HL-60/S4 (cell line): ENCODE measurements around the gene MOCS3.

Source experiments
- in situ Hi-C: fragments of 300-500 bp; cut with MboI; formaldehyde crosslinking; loops from 2 replicates; pipeline ENCODE4 v1.14.3; 2022; ENCODE audit warnings: low sequenced_read_pairs

MOCS3 gene

GRCh38 chr20:50931306-50932015 is 27.2 kb upstream of the MOCS3 start, which contains the start of gene ADNP:
Gene ADNP, minus strand, starts transcription at chr20:50931437. Its CDS starts 27,441 bp downstream, at chr20:50903996.
- in situ Hi-C loops = no loop called here

- in situ Hi-C loops = no loop called here
Measured at GRCh38 chr20:50932016-50932485, 26.6 kb upstream of the MOCS3 start.

DNA sequence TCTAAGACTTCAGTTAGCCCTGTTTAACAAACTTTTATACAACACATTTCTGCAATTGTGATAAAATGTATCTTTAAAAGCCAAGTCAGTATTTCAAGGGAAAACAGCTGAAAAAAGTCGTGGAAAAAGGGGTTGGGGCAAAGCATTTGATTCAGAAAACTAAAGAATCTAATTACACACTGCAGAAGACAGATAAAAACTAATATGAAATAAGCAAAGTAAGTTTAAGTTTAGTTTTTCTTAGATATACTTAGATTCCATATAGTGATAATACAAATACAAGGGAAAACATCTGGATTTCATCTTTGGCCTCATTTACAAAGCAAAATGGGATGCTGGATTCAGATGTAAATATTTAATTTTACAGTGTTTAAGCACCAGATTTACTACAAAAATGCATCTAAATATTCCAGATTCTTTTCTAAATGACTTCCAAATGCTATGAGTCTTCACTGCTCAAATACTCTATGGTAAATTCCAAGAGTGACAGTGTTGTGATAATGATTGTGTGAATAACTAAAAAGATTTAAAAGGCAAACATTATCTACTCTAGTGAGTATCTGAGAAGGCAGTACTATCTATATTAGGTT is 25.8 kb upstream of the MOCS3 start:
- in situ Hi-C loops = no loop called here

- in situ Hi-C loops = no loop called here
Measured at GRCh38 chr20:50933589-50933988, 25.0 kb upstream of the MOCS3 start.

DNA sequence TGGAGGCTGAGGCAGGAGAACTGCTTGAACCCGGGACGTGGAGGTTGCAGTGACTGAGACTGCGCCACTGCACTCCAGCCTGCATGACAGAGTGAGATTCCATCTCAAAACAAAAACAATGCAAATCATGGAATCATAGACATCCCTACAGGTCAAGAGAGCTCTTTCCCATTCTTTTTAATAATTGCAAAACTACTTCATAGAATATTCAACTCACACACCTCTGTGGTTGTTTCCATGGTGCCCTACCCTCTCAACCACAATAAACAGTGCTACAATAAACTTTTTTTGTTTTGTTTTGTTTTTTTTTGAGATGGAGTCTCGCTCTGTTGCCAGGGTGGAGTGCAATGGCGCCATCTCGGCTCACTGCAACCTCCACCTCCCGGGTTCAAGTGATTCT is 15.5 kb upstream of the MOCS3 start:
- in situ Hi-C loops = no loop called here

GRCh38 chr20:50948132-50948785 is 10.4 kb upstream of the MOCS3 start:
- in situ Hi-C loops = no loop called here

- in situ Hi-C loops = no loop called here
Measured at GRCh38 chr20:50953196-50953595, 5.4 kb upstream of the MOCS3 start.

DNA sequence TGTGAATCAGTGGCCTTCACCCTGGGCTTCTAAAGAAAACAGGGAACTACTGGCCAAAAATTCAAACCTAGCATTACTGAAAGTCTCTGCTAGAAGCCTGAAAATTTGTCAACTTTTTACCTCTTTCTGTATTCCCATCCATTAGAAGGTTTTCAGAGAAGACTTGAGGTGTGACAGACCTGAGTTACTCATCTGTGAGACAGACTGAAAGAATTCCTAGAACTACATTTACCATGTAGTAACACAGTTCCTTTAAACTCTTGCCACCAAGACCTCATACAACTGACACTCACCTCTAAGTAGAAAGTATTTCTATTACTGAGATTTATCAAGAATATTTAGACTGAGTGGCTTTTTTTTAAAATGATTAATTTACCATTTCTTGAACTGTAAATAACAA is 4.8 kb upstream of the MOCS3 start:
- in situ Hi-C loops = no loop called here

DNA sequence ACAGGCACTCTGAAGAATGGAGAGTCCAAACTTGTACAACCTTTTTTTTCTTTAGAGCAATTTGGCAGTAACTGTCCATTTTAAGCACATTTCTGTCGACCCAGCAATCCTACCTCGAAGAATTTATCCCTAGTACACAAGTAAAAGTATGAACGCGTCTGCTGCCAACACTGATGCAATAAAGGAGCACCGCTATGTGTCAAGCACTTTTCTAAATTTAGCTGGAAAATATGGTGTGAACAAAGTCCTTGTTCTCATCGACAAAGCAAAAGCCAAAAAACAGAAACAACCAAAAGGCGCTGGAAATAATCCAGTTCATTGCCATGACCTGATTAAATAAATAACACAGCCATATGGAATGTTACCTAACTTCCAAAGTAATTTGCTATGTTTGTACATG is 1.3 kb upstream of the MOCS3 start:
- in situ Hi-C loops = no loop called here

GRCh38 chr20:50957798-50958614 is 612 bp upstream of the MOCS3 start, which contains the start of gene DPM1:
Gene DPM1, minus strand, starts transcription at chr20:50958532. Its CDS starts 9 bp downstream, at chr20:50958523.
- in situ Hi-C loops = no loop called here

GRCh38 chr20:50959543-50960126 is 1.0 kb downstream of the MOCS3 start:
- in situ Hi-C loops = no loop called here

- in situ Hi-C loops = no loop called here
Measured at GRCh38 chr20:50967586-50967985, 9.0 kb downstream of the MOCS3 start.

GRCh38 chr20:50968289-50968688 is 9.7 kb downstream of the MOCS3 start:
- in situ Hi-C loops = no loop called here

DNA sequence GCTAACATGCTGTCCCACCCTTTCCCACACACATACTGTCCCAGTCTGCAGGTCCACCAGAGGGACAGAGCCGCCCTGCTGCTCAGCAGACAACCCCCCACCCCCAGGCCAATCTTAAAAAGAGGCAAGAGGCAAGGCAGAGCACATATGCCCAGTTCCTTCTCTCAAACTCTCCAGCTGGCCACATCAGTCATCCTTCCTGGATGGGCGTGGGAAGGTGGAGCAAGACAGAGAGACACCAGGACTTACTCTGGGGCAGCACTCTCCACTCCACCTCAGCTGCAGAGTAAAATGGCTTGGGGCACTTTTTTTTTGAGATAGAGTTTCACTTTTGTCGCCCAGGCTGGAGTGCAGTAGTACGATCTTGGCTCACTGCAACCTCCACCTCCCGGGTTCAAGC is 10.8 kb downstream of the MOCS3 start:
- in situ Hi-C loops = no loop called here

DNA sequence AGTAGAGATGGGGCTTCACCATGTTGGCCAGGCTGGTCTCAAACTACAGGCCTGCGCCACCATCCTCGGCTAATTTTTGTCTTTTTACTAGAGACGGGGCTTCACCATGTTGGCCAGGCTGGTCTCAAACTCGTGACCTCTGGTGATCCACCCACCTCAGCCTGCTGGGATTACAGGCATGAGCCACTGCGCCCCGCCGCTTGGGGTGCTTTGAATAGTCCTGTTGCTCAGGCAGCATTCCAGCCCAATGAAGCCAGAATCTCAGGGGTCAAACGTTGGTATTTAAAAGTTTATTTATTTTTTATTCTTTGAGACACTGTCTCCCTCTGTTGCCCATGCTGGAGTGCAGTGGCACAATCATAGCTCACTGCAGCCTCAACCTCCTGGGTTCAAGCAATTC is 11.3 kb downstream of the MOCS3 start:
- in situ Hi-C loops = no loop called here

DNA sequence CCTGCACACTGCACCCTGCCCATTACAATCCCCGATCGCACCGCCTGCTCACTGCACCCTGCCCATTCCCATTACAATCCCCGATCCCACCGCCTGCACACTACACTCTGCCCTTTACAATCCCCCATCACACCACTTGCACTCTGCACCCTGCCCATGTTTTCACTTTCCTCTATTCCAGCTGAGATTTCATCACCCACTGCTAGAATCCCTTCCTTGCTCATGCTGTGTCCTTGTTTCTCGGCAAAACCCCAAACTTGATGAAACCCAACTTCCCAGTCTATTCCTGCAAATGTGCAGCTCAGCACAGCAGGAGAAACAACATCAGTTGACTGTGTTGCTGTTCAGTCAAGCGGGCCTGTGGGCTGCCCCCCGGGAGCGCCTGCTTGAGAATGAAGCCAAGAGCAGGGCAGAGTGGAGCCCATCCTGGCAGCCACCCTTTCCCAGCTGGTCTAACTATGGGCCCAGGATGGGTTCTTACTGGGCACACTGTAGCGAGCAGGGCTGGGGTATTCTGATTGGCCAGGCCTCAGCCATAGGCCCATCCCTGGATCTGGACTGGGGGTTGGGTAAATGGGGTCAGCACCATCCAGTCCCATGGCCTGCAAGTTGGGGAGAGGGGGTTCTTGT is 17.2 kb downstream of the MOCS3 start:
- in situ Hi-C loops = loop anchor here (25.0 kb wide), 1 partner anchor 1111 kb away; no protein-coding TSS in a partner anchor

DNA sequence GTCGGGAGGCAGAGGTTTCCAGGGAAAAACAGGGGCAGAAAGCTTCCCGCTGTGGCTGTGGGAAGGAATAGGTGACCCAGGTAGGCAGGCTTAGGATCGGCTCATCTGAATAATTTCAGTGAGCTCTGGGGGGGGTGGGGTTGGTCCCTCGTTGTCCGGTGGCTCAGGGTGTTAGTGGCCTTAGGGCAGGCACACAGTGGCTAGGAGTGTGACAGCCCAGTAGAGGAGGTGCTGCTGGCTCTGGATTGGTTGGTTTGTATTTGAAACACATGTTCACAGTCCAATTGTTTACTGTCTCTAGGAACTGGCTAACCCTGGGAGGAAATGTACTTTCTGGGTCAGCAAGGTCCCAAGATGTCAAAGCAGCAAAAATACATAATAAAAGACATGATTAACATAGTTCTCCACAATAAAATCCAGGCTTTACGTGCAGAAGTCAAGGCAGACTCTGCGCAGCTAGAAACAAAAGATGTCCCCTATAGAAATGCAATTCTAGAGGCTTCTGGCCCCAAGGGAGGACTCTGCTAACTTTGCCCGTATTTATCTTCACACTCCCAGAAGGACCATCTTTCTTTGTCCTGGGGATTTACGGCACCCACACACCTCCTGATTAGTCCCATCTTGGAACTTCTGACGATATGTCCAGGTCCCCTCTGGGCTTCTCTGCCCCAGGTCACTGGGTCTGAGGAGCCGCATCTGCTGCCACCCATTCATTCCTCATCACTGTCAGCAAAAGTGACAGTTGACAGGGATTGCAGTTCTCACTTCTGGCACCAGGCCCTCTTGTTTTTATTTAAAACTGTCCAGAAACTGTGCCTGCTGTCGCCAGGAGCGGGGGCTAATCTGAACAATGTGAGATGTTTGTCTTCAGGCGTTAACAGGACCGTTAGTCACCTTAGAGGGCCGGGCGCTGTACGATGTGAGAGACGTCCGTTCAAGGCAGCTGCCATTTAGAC is 18.7 kb downstream of the MOCS3 start:
- in situ Hi-C loops = loop anchor here (25.0 kb wide), 1 partner anchor 1110 kb away; no protein-coding TSS in a partner anchor

- in situ Hi-C loops = loop anchor here (25.0 kb wide), 1 partner anchor 1109 kb away; no protein-coding TSS in a partner anchor
Measured at GRCh38 chr20:50978533-50978932, 19.9 kb downstream of the MOCS3 start.
